ENCODE measurements around the gene EXTL2.

GRCh38 chr1:100875228-100875627 lies 19.4 kb downstream of the EXTL2 start:
- no peak for TF ChIP-seq POLR2A (IDR thresholded peaks at IDR 0.05)
- TF ChIP-seq, protein P1, sequence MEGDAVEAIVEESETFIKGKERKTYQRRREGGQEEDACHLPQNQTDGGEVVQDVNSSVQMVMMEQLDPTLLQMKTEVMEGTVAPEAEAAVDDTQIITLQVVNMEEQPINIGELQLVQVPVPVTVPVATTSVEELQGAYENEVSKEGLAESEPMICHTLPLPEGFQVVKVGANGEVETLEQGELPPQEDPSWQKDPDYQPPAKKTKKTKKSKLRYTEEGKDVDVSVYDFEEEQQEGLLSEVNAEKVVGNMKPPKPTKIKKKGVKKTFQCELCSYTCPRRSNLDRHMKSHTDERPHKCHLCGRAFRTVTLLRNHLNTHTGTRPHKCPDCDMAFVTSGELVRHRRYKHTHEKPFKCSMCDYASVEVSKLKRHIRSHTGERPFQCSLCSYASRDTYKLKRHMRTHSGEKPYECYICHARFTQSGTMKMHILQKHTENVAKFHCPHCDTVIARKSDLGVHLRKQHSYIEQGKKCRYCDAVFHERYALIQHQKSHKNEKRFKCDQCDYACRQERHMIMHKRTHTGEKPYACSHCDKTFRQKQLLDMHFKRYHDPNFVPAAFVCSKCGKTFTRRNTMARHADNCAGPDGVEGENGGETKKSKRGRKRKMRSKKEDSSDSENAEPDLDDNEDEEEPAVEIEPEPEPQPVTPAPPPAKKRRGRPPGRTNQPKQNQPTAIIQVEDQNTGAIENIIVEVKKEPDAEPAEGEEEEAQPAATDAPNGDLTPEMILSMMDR (IDR thresholded peaks at IDR 0.05) = no peak

All from body of pancreas (tissue), 4 donors.